ENCODE measurements around the gene PTGS1.

Gene PTGS1

DNA sequence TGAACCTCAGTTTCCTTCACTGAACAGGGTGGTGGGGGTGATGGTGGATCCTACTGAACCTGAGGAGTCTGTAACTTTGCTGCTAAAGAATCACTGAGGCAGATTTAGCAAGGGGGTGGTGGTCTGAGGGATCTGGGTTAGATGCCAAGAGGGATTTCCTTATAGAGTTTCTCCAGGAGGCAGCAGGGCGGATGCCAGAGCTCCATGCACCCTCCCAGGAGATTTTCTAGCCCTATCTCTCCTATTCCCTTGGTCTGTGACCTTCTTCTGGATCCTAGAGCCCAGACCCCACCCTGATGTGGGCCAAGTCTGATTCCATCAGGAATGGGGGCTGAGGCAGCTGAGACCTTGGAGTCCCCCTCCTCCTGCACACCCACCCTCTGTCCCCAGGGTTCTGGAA lies 6.0 kb downstream of the PTGS1 start:
- no peak for DNase-seq

DNA sequence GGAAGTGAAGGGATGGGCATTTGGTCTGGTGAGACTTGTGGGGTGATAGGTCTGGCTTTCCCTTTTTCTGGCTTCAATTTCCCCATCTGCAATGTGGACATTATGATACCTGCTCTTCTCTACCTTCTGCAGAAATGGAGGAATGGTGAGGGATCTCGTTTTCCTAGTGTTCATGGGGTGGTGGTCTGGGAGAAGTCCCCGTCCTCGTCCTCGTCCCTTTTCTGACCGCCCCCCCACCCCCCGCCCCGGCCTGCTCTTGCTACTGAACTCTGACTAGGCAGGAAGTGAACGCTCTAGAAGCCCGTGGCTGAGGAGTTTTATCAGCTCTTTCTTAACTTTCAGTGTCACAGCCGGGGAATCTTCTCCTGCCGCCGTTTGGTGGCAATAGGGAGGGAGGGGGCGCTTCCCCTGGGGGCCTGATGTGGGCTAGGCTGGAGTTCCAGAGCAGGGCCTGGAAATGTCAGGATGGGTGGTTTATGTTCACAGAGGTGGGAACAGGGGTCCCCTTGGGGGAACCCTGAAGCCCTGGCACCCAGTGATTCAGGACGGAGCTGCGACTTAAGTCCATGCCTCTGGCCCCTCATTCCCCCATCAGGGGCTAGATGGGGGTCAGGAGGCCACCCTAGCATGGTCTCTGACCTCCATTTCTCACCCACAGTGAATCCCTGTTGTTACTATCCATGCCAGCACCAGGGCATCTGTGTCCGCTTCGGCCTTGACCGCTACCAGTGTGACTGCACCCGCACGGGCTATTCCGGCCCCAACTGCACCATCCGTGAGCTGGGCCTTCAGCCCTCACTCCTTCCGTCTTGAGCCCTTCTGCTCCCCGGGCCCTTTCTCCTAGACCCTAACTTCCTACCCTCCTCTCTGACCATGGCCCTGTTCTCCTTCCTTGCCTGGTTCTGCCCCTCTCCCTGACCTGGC lies 6.7 kb downstream of the PTGS1 start:
- DNase-seq: no peak

DNA sequence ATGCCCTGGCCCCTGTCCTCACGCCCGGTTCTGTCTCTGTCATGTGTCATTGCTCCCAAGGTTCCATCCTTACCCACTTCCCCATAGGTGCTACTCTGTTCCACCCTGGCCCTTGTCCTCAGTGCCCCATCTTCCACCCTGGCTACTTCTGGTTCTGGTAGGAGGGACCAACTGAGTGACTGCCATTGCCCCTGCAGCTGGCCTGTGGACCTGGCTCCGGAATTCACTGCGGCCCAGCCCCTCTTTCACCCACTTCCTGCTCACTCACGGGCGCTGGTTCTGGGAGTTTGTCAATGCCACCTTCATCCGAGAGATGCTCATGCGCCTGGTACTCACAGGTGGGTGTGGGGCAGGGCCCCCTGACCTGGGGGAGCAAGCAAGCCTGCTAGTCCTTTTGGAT lies 7.4 kb downstream of the PTGS1 start:
- DNase-seq: no peak

DNA sequence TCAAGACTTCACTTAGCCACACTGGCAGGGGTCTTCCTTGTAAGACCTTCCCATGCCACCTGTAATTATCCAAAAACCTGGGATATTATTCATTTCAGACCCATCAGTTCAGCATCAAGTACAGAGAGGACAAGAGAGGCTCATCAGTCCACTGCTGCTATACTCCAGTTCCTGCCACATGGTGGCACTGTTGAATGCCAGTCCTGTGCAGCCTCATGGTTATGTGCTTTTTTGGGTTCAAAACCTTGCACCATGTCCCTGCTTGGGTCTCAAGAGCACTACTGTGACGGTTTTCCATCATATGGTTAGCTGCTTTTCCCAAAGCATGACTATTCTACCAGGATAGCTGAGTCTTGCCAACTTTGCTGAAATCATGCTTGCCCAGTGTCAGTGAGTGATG lies 8.5 kb downstream of the PTGS1 start:
- no peak for DNase-seq

DNA sequence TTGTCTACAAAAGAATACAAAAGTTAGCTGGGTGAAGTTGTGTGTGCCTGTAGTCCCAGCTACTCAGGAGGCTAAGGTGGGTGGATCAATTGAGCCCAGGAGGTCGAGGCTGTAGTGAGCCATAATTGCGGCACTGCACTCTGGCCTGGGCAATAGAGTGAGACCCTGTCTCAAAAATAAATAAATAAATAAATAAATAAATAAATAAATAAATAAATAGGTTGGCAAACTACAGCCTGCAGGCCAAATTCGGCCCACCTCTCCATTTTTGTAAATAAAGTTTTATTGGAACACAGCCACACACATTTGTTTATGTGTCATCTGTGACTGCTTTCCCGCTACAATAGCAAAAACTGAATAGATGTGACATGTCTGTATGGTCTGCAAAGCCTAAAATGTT lies 9.5 kb downstream of the PTGS1 start:
- DNase-seq: no peak

DNA sequence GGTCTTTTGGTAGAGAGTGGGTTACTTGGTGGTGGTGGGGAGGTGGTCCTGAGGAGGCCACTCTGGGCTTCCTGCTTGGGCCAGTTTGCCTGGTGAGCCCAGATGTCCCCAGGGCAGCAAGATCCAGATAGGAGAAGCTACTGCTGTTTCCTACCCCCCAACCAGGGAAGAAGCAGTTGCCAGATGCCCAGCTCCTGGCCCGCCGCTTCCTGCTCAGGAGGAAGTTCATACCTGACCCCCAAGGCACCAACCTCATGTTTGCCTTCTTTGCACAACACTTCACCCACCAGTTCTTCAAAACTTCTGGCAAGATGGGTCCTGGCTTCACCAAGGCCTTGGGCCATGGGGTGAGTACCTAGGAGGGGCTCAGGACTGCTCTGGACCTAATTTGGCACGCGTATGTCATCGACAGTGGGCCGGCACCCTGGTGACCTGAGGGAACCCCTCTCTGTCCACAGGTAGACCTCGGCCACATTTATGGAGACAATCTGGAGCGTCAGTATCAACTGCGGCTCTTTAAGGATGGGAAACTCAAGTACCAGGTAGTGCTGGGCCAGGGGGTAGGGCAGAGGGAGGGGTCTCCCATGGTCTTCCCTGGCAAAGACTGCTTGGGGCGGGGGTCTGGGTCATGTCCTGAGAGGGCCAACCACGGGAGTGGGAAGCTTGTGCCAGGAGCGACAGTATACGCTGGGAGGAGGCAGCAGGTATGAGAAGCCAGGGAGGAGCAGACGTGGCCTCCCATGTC lies 10.6 kb downstream of the PTGS1 start:
- no peak for DNase-seq

DNA sequence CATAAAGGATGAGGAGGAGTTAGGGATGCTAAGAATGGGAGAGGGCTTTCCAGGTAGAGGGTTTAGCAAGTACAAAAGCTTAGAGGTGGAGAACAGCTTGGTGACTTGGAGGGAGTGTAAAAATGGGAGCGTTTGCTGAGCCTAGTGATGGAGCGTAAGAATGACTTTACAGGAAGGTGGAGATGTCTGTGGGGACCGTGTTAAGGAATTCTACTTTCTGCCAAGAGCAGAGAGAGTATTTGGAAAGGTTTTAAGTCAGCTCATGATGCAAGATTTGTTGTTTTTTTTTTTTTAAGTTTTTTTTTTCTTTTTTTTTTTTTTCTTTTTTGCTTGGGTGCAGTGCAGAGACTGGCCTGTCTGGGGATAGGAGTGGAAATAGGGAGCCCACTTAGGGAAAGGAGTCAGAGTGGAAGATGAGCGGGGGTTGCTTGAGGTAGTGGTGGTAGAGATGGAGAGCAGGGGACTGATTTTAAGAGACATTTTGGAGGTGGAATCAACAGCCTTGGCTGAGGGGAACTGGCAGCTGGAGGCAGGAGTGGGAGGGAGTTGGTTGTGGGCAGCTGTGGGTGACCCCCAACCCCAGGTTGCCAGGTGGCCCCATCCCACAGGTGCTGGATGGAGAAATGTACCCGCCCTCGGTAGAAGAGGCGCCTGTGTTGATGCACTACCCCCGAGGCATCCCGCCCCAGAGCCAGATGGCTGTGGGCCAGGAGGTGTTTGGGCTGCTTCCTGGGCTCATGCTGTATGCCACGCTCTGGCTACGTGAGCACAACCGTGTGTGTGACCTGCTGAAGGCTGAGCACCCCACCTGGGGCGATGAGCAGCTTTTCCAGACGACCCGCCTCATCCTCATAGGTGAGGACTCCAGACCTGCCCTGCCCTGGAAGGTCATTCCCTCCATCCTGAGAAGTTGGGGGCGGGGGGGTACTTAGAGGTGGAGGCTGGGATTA lies 12.4 kb downstream of the PTGS1 start:
- DNase-seq: no peak

DNA sequence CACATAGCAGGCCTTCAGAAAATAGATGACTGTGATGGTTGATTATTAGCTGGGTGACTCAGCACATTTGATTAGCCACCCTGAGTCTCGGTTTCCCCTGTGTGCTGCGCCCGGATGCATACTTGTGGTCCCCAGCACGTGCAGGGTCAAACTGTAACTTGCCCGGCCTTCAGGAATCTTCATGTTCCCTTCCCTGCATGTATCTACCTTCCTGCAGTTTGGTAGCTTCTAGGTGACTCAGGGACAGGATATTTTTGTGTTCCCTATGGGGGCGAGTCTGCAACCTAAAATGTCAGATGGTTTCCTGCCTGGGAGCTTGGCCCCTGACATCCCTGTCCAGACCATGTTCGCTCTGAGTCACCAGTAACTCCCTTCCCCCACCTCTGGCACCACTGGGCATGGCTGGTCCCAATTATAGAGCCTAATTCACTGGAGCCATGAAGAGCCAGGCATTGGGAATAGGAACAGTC lies 13.2 kb downstream of the PTGS1 start:
- DNase-seq: no peak

DNA sequence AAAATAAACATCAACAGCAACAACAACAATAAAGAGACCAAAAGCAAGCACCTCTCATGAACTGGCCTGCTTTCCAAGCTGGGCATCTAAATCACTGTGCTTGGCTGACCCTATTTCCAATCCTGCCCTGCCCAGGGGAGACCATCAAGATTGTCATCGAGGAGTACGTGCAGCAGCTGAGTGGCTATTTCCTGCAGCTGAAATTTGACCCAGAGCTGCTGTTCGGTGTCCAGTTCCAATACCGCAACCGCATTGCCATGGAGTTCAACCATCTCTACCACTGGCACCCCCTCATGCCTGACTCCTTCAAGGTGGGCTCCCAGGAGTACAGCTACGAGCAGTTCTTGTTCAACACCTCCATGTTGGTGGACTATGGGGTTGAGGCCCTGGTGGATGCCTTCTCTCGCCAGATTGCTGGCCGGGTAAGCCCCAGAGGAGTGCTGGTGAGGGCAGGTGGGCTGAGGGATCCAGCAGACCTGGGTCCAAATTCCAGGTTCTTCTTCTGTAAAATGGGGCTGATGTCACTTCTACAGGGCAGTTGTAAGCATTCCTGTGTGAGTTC lies 15.6 kb downstream of the PTGS1 start:
- DNase-seq: no peak

DNA sequence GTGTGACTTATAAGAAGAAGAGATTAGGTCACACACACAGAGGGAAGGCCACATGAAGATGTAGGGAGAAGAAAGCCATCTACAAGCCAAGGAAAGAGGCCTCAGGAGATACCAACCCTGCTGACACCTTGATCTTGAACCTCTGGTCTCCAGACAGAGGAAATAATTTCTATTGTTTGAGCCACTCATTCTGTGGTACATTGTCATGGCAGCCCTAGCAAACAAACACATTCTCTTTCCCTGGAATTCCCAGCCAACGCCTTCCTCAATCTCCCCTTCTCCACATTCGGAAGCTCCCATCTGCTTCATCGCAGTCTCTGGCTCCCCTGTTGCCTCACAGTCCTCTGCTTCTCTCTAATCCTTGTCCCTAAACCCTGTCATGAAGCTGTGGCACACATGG lies 16.7 kb downstream of the PTGS1 start:
- no peak for DNase-seq

DNA sequence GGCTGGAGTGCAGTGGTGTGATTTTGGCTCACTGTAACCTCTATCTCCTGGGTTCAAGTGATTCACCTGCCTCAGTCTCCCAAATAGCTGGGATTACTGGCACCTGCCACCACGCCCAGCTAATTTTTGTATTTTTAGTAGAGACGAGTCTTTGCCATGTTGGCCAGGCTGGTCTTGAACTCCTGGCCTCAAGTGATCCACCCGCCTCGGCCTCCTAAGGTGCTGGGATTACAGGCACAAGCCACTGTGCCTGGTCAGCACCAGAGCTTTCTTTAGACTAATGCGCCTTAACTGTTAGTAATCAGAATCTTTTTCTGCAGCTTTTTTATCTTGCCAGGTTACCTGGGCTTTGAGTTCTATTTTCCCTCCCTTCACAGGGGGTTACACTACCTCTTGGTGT lies 18.4 kb downstream of the PTGS1 start:
- no peak for DNase-seq

DNA sequence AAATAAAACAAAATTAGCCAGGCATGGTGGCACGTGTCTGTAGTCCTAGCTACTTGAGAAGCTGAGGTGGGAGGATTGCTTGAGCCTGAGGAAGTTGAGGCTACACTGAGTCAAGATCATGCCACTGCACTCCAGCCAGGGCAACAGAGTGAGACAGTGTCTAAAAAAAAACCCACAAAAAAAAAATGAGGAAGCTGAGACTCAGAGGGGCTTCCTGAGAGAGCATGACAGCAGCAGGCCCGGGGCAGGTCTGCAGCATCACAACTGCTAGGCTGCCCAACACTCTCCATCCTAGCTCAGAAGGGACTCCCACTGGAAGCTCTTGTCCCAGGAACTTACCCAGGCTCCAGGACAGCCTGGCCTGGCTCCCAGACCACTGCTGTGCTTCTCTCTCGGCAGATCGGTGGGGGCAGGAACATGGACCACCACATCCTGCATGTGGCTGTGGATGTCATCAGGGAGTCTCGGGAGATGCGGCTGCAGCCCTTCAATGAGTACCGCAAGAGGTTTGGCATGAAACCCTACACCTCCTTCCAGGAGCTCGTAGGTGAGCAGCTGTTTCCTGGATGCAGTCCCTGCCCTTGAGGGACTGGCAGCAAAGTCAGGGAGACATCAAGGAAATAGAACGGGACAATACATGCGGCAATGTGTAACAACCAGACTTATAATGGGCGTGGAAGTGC lies 19.1 kb downstream of the PTGS1 start:
- peak in 1 of 2 donors; percentile 41 for DNase-seq

DNA sequence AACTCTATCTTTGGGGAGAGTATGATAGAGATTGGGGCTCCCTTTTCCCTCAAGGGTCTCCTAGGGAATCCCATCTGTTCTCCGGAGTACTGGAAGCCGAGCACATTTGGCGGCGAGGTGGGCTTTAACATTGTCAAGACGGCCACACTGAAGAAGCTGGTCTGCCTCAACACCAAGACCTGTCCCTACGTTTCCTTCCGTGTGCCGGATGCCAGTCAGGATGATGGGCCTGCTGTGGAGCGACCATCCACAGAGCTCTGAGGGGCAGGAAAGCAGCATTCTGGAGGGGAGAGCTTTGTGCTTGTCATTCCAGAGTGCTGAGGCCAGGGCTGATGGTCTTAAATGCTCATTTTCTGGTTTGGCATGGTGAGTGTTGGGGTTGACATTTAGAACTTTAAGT lies 21.5 kb downstream of the PTGS1 start:
- no peak for DNase-seq

DNA sequence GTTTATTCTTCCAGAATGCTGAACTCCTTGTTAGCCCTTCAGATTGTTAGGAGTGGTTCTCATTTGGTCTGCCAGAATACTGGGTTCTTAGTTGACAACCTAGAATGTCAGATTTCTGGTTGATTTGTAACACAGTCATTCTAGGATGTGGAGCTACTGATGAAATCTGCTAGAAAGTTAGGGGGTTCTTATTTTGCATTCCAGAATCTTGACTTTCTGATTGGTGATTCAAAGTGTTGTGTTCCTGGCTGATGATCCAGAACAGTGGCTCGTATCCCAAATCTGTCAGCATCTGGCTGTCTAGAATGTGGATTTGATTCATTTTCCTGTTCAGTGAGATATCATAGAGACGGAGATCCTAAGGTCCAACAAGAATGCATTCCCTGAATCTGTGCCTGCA lies 21.9 kb downstream of the PTGS1 start:
- no peak for DNase-seq

DNA sequence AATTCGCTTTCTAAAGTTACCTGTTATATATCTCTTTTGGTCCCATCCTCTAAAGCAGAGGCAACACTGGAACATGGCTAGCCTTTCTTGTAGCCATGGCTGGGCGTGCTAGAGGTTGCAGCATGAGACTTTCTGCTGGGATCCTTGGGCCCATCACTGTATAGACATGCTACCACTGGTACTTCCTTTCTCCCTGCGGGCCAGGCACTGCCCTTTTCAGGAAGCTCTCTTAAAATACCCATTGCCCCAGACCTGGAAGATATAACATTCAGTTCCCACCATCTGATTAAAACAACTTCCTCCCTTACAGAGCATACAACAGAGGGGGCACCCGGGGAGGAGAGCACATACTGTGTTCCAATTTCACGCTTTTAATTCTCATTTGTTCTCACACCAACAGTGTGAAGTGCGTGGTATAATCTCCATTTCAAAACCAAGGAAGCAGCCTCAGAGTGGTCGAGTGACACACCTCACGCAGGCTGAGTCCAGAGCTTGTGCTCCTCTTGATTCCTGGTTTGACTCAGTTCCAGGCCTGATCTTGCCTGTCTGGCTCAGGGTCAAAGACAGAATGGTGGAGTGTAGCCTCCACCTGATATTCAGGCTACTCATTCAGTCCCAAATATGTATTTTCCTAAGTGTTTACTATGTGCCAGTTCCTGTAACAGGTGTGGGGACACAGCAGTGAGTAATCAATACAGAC lies 22.6 kb downstream of the PTGS1 start:
- DNase-seq: no peak

DNA sequence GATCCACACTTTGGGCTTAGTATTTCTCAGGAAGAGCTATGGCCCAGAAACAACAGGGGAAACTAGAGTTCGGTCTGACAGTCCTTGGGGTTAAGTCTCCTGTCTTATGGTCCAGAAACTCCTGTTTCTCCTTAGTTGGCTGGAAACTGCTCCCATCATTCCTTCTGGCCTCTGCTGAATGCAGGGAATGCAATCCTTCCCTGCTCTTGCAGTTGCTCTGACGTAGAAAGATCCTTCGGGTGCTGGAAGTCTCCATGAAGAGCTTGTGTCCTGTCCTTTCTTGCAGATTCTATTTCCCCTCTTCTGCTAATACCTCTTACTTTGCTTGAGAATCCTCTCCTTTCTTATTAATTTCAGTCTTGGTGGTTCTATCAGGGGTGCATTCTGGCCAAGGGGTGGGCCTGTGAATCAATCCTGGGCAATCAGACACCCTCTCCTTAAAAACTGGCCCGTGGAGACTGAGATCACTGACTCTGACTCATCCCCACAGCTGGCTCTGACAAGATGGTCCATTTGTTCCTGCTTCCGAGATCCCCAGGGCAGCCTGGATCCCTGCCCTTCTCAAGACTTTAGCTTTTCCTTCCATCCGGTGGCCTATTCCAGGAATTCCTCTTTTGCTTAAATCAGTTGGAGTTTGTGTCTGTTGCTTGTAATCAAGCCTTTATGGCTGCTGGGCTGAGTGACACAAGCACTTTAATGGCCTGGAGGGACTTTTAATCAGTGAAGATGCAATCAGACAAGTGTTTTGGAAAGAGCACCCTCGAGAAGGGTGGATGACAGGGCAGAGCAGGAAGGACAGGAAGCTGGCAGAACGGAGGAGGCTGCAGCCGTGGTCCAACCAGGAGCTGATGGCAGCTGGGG lies 23.7 kb downstream of the PTGS1 start:
- DNase-seq: no peak

DNA sequence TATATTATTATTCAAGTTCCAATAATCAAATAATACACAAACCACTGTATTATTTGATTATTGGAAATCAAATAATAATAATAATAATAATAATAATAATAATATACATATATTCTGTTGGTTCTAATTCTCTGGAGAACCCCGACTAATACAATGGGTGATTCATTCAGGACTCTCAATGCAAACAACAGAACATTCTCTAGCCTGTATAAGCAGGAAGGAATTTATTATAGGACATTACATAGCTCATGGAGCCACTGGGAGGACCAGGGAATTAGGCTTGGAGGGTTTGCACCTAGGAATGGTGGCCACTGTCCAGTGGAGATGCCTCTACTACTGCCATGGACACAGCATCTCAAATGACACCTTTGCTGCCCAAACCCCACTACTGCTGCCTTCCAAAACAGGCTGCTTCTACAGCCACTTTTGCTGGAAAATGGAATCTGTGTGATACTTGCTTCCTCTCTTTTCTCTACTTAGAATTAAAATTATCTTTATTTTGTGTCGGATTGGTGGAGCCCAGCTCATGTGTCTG lies 25.9 kb downstream of the PTGS1 start:
- DNase-seq: no peak

DNA sequence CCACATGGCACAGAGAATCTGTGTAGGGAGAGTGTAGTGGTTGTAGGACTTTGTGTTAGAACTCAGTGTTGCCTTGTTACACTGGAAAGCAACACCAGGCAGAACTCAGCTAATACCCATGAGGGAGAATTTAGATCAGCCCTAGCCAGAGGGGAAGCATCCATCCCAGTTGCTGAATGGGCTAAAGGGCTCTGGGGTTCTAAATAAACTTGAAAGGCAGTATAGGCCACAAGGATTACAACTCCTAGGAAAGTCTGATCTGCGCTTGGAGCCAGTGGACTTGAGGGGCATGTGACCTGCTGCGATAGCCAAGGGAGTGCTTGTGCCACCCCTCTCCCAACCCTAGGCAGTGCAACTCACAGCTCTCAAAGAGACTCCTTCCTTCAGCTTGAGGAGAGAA lies 26.9 kb downstream of the PTGS1 start:
- no peak for DNase-seq

DNA sequence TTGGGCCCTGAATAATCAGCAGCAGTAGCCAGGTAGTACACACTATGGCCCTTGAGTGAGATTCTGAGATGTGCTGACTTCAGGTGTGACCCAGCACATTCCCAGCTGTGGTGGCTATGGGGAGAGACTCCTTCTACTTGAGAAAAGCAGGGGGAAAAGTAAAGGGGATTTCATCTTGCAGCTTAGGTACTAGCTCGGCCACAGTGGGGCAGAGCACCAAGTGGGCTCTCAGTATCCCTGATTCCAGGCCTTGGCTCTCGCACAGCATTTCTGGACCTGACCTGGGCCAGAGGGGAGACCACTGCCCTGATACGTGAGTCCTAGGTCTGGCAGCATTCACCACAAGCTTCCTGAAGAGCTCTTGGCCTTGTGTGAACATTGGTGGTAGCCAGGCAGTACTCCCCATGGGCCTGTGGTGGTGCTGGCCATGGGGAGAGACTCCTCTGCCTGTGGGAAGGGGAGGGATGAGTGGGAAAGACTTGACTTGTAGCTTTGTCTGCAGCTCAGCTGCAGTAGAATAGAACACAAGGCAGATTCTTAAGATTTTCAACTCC lies 27.6 kb downstream of the PTGS1 start:
- DNase-seq: no peak

DNA sequence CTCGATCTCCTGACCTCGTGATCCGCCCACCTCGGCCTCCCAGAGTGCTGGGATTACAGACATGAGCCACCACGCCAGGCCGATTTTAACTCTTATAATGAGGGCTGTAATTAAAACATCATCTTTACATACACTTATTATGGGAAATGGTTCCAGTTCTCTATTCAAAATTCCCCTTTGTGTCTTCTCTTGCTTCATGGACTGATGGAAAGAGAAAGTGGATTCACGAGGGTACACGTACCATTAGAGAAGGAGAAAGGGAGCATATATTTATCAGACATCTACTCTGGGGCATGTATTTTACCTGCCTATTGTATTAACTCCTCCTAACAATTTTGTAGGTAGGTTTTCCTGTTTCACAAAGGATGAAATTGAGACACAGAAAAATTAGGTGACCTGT lies 31.1 kb downstream of the PTGS1 start:
- no peak for DNase-seq
